ENCODE measurements around the gene MLLT3.

DNA sequence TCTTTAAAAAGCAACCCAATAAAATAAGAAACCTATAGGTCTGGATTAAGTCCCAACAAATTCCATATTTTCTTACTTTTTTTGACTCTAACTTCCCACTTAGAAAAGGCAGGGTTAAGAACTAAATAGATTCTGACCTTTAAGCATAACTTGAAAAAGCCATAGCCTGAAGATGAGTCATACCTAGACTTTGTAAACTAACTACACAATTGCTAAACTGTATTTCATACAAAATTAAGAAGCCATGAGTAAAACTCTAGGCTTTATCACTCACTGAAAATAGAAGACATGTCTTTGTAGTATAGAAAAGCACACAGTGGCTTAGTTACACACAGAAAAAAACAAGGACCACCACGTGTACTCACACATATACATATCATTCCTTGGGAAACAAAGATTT is 51.5 kb downstream of the MLLT3 start:
- TF ChIP-seq CTCF (IDR thresholded peaks at IDR 0.05) (no peak), POLR2A (IDR thresholded peaks at IDR 0.05) (no peak)

Data from uterus (tissue), 2 donors.